NCI-H1436 treated with DMSO at 0.1 percent for 48 hours (cell line): Measurements from ENCODE around the gene SH2D3A.
"Not testable (repeated sequence)": the region's sequence is repeated elsewhere in the genome, so short reads cannot be mapped to it uniquely, and the experiment has no call there.

Source experiments
- DNase-seq: peaks from one replicate; lab custom pipeline; 2025; lab: John Stamatoyannopoulos, UW

Gene SH2D3A

DNA sequence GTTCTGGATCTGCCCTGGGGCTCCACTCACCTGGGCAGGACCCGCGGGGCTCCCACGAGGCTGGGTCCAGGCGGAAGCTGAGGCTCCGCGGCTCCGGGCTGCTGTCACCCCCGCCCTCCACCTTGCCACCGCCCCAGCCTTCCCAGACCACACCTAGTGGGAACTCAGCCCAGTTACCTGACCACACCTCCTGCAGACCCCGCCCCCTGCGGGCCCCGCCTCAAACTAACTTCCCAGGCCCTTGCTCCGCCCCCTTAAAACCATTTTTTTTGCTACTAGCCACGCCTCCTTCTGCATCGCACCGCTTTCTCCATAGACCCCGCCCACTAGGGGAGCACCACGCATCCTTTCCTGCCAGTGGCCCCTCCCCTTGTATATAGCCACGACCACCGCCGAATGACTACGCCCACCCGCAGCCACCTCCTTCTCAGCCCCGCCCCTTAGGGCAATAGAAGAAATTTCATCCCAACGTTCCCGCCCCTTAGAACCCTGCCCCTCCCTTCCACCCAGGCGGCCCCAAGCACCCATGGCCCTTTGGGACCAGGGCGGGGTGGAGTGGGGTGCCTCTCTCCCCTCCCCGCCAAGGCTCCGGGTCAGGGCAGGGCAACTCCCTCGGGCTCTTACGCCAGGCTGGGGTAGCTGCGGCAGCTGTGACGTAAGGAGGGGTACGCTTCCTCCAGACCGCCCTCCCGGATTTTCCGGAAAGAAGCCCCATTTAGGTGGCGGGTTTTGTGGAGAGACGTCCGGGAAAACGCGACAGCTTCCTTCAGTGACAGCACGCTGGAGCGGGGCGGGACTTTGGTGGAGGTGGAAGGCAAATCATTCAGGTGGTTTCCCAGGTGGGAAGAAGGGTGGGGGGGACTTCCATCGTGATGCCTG is at the start of gene SH2D3A:
SH2D3A (minus strand) TSS at position 79 of the 879 bp plus-strand sequence. CDS start 3,687 bp downstream, outside the sequence.
- DNase-seq = peak; percentile 90

- no peak for DNase-seq
Measured at GRCh38 chr19:6813659-6814058, 46.4 kb upstream of the SH2D3A start.

- DNase-seq = no peak
Measured at GRCh38 chr19:6812612-6813011, 45.4 kb upstream of the SH2D3A start.

GRCh38 chr19:6811906-6812305 is 44.7 kb upstream of the SH2D3A start:
- no peak for DNase-seq

DNA sequence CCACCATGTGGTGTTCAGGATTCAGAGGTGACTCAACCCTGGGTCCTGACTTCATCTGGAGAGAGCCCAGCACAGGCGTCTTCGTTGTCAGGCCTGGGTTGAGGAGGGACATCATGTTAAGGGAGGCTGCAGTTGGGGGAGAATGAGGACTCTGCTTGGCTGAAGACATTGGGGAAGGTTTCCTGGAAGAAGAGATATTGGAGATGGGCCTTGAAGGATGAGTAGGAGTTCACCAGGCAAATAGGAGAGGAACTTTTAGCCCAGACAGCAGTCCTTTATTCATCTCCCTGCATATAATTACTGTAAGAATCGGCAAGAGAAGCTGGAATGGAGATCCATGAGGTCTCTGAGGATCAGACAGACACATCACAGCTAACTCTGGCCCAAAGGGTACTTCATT is 44.1 kb upstream of the SH2D3A start:
- no peak for DNase-seq

- no peak for DNase-seq
Measured at GRCh38 chr19:6809262-6809661, 42.0 kb upstream of the SH2D3A start.

GRCh38 chr19:6808494-6808893 is 41.3 kb upstream of the SH2D3A start:
- no peak for DNase-seq

- DNase-seq = no peak
Measured at GRCh38 chr19:6807291-6807690, 40.1 kb upstream of the SH2D3A start.

DNA sequence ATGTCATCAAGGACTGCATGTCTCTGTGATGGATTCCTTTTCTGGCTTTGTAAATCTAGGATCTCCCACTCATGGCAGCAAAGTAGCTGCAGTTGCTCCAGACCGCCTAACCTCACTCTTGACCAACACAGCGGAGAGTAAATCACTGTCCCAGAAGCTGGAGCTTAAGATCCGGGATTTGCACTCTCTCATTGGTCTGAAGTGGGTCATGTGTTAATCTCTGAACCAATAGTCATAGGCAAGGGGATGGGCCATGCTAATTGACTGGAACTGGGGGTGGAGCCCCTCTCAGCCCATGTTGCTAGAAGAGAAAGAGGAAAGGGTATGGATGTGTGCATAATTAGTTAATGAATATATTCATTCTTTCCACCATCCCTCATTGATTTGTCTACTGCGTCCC is 39.3 kb upstream of the SH2D3A start:
- DNase-seq = no peak

- no peak for DNase-seq
Measured at GRCh38 chr19:6803036-6803404, 35.8 kb upstream of the SH2D3A start.

DNA sequence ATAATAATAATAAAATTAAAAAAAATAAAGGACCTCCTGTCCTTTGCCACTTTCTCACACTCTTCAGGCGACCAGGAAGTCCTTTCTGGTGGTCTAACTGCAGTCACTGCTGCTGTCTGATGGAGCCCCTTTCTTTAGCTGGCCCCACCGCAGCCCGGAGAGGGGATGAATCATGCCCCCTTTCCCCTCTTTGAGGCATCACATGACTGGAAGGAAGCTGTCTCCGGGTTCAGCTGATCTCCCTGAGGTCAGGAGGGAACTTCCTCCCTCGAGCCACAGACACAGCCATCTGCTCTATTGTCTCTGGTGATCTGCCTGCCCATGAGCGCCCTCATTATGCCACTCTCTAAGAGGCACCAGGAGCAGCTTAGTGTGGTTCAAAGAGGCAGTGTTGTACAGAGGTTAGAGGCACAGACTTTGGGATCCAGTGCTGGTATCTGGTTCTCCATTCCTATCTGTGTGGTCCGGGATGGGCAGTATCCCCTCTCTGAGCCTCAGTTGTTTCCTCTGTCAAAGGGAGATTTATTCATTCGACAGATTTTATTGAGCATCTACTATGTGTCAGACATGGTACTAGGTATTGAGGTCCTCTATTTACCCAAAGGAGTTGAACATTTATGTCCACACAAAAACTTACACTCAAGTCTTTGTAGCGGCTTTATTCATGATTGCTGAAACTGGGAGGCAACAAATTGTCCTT is 35.3 kb upstream of the SH2D3A start:
- DNase-seq = no peak

DNA sequence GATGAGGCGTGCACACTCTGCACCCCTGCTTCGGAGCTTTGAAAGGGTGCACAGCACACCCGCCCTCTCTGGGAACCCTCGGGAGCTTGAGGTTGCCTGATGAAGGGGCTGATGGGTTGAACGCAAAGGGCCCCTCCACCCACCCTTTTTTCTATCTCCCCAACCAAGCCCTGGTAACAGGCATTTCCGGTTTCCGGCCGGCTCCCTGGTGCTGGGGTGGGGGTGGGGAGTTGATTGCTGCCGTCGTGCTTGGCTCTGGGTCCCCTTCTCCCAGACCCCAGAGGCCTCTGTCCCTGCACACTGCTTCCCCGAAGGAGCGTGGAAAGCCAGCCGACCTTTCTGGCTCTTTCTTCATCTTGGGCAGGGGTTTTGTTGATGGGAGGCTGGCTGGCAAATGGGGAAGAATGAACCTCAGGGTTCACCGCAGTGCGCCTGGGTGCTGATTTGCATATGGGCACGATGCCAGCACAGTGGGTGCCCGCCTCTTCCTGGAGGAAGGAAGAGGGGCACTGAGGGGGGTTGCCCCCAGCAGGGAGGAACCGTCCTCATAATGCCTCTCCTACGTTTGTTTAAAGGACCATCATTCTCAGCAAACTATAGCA is 34.4 kb upstream of the SH2D3A start:
- peak; percentile 36 for DNase-seq

- DNase-seq = no peak
Measured at GRCh38 chr19:6800991-6801484, 33.8 kb upstream of the SH2D3A start.

DNA sequence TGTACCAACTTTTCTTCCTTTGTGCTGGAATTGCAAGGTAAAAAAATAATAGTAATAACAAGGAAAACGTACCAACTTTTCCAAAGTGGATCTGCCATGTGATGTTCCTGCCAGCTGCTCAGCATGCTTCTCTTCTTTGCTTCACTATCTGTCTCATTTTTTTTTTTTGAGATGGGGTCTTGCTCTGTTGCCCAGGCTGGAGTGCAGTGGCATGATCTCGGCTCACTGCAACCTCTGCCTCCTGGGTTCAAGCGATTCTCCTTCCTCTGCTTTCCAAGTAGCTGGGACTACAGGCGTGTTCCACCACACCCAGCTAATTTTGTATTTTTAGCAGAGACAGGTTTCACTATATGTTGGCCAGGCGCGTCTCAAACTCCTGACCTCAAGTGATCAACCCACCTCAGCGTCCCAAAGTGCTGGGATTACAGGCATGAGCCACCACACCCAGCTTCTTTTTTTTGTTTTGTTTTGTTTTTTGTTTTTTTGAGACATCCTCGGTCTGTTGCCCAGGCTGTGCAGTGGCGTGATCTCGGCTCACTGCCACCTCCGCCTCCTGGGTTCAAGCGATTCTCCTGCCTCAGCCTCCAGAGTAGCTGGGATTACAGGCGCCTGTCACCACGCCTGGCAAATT is 33.0 kb upstream of the SH2D3A start:
- DNase-seq = not testable (repeated sequence)

GRCh38 chr19:6797646-6798045 is 30.4 kb upstream of the SH2D3A start:
- DNase-seq = no peak

GRCh38 chr19:6796278-6796677 is 29.0 kb upstream of the SH2D3A start:
- no peak for DNase-seq

GRCh38 chr19:6794686-6795431 is 27.6 kb upstream of the SH2D3A start:
- no peak for DNase-seq

DNA sequence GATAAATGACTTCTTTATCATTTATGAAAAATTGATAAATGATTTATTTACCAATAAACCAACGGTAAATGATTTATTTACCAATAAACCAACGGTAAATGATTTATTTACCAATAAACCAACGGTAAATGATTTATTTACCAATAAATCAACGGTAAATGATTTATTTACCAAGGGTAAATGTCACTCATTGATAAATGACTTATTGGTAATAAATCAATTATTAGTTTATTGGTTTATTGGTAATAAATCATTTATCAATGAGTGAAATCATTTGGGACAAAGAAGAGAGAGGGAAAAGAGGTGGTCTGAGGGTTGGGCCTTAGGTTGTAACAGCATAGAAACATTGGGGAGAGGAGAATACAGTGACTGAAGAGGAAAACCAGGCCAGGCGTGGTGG is 26.7 kb upstream of the SH2D3A start:
- no peak for DNase-seq

DNA sequence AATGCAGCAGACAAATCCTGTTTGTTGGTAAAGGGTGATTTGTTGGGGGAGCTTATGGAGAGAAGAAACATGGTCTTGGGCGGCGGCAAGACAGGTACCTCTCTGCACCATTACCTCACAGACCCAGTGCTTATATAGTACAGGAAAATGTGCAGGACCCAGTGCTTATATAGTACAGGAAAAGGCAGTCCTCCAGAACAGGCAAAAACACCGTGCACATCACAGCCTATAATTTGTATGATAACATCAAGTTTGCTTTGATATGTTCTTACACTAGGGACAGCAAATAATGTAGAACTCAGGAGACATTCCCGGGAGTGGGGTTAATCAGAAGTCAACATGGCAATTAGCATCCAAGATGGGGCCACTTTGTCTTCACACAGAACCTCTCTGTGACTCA is 26.2 kb upstream of the SH2D3A start:
- no peak for DNase-seq

DNA sequence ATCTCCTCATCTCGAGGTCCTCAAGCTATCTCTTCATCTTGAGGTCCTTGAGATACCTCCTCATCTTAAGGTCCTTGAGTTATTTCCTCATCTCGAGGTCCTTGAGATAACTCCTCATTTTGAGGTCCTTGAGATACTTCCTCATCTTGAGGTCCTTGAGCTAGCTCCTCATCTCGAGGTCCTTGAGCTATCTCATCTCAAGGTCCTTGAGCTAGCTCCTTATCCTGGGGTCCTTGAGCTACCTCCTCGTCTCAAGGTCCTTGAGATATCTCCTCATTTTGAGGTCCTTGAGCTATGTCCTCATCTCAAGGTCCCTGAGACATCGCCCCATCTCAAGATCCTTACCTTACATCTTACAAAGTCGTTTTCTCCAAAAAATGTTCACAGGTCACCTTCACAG is 24.0 kb upstream of the SH2D3A start:
- DNase-seq = no peak
